GM10248 (cell line): ENCODE measurements around the gene TANGO2.

Source experiments
- CTCF ChIA-PET: fragments of 300-600 bp; sonication (Branson Sonifier 250); formaldehyde crosslinking; extraction: SDS; loops from one replicate; lab custom pipeline; 2021; ENCODE audit warnings: antibody characterized with exemption; lab: Yijun Ruan, JAX
- POLR2A ChIA-PET: fragments of 350-650 bp; sonication (Branson Sonifier 250); formaldehyde crosslinking; extraction: SDS; loops from one replicate; lab custom pipeline; 2020; ENCODE audit warnings: antibody characterized with exemption; lab: Yijun Ruan, JAX
- DNase-seq: peaks from one replicate; pipeline ENCODE4 v3.0.0; 2012; ENCODE audit errors: extremely low spot score
- TF ChIP-seq, protein P1 (sequence below): IDR thresholded peaks from 2 replicates; pipeline ENCODE4 v1.5.1; 2012; ENCODE audit warnings: mild to moderate bottlenecking, low read depth; ENCODE audit errors: extremely low read depth, missing control alignments, control extremely low read depth

The TANGO2 gene

DNA sequence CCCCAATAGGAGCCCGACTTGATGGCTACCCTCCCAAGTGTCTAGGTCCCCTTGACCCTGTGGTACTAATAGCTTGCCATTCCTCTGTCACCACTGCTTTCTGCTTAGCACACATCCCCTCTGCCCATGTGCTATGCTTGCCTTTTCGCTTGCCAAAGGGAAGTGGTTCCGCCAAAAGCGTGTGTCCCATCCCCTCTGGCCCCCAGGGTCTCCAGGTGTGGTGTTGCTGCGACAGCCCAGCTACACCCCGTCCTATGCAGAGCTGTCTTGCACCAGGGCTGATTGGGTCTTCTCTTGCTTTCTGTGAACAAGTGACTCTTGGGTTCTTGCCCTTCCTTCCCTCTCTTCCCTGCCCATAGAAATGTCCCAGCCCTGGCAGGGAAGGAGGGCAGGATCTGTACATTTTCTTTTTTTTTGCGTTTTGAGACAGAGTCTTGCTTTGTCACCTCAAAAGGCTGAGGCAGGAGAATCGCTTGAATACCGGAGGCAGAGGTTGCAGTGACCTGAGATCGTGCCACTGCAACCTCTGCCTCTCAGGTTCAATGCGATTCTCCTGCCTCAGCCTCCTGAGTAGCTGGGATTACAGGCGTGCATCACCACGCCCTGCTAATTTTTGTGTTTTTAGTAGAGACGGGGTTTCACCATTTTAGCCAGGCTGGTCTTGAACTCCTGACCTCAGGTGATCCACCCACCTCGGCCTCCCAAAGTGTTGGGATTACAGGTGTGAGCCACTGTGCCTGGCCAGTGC lies 3.9 kb downstream of the TANGO2 start:
- ChIA-PET CTCF (interaction anchor here (1.6 kb wide), 1 partner anchor 11 kb away, joined by 5 read pairs; no protein-coding TSS in a partner anchor), POLR2A (interaction anchor here (0.5 kb wide), 1 partner anchor 86 kb away, joined by 3 read pairs; no protein-coding TSS in a partner anchor)
- TF ChIP-seq, protein P1, sequence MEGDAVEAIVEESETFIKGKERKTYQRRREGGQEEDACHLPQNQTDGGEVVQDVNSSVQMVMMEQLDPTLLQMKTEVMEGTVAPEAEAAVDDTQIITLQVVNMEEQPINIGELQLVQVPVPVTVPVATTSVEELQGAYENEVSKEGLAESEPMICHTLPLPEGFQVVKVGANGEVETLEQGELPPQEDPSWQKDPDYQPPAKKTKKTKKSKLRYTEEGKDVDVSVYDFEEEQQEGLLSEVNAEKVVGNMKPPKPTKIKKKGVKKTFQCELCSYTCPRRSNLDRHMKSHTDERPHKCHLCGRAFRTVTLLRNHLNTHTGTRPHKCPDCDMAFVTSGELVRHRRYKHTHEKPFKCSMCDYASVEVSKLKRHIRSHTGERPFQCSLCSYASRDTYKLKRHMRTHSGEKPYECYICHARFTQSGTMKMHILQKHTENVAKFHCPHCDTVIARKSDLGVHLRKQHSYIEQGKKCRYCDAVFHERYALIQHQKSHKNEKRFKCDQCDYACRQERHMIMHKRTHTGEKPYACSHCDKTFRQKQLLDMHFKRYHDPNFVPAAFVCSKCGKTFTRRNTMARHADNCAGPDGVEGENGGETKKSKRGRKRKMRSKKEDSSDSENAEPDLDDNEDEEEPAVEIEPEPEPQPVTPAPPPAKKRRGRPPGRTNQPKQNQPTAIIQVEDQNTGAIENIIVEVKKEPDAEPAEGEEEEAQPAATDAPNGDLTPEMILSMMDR = no peak
- DNase-seq = no peak

DNA sequence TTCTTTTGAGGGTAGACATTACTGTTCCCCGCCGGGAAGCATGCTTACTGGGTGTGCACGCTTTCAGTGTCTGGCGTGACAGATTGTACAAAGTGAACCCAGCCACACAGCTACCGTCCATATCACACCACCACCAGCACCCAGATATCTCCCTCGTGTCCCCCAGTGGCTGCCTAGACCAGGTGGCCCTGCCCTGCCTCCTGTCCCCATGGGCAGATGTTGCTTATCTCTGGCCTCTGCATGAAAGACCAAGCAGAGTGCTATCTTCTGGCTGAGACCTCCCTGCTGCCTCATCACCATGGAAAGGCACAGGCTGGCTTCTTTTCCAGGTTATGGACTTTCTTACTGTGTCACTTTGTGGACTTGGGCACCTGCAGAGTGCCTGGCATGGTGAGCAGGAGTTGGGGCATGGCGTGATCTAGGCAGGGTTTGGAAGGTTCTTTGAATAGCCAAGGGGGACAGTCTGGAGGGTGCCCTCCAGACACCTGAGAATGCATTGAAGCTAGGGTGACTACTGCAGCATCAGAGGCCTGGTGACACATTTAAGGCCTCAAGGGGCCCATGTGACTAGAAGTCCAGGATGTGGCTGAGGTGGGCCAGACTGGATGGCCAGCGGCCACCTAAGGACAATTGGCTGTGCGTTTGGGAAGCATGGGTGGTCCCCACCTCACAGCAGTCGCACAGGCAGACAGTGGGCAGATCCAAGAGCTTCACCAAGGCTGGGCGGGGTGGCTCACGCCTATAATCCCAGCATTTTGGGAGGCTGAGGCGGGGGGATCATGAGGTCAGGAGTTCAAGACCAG lies 4.7 kb downstream of the TANGO2 start:
- CTCF ChIA-PET = interaction anchor here (0.7 kb wide), 1 partner anchor 41 kb away, joined by 3 read pairs; no protein-coding TSS in a partner anchor
- POLR2A ChIA-PET = interaction anchor here (1.1 kb wide), 1 partner anchor 14 kb away, joined by 3 read pairs; no protein-coding TSS in a partner anchor
- no peak for DNase-seq
- TF ChIP-seq, protein P1 = no peak

DNA sequence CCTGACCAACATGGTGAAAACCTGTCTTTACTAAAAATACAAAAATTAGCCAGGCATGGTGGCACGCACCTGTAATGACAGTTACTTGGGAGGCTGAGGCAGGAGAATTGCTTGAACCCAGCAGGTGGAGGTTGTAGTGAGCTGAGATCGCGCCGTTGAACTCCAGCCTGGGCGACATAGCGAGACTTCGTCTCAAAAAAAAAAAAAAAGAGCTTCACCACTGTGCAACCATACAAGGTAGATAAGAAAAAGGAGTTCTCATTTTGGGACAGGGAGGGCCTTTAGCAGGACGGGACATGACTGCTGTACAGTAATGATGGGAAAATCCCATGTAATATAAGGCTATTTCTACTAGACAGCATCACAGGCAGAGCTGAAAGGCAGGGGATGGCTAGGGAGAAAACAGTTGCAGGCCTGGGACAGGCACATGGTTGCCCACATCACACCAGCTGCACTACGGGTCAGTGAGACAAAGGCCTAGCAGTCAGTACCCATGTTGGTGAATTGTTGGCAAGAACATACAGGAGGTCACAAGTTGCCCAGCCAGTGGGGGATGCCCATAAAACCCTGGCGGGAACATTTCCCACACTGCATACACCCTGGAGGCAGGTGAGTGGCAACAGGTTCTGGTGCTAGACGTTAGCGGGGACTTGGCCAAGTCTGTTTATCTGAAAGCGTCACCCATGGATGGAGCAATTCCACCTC lies 5.4 kb downstream of the TANGO2 start:
- DNase-seq = no peak
- TF ChIP-seq, protein P1 = no peak
- ChIA-PET POLR2A (interaction anchor here (1.1 kb wide), 1 partner anchor 15 kb away, joined by 3 read pairs; no protein-coding TSS in a partner anchor), CTCF (interaction anchor here (0.7 to 1.0 kb wide), 2 partner anchors 15 to 42 kb away, joined by 3 read pairs; no protein-coding TSS in a partner anchor)

DNA sequence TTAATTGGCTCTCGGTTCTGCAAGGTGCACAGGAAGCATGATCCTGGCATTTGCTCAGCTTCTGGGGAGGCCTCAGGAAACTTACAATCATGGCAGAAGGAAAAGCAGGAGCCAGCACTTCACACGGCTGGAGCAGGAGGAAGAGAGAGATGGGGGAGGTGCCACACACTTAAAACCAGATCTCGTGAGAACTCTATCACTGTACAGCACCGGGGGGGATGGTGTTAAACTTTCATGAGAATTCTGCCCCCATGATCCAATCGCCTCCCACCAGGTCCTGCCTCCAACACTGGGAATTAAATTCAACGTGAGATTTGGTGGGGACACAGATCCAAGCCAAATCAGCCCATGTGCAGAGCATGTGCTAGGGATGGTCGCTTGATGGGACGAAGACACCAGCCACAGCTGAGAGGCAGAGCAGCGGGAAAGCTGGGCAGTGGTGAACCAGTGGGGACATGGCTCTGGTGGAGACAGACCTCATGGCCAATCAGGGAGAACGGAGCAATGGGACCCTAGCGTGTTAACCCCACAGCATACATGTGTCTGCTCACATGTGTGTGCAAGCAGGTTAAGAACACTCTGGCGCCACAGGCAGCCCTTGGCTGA lies 6.2 kb downstream of the TANGO2 start:
- TF ChIP-seq, protein P1 = no peak
- ChIA-PET CTCF (interaction anchor here (1.0 to 1.7 kb wide), 2 partner anchors 16 to 56 kb away, joined by 3 to 4 read pairs; no protein-coding TSS in a partner anchor), POLR2A (interaction anchor here (1.1 kb wide), 1 partner anchor 15 kb away, joined by 3 read pairs; no protein-coding TSS in a partner anchor)
- no peak for DNase-seq

DNA sequence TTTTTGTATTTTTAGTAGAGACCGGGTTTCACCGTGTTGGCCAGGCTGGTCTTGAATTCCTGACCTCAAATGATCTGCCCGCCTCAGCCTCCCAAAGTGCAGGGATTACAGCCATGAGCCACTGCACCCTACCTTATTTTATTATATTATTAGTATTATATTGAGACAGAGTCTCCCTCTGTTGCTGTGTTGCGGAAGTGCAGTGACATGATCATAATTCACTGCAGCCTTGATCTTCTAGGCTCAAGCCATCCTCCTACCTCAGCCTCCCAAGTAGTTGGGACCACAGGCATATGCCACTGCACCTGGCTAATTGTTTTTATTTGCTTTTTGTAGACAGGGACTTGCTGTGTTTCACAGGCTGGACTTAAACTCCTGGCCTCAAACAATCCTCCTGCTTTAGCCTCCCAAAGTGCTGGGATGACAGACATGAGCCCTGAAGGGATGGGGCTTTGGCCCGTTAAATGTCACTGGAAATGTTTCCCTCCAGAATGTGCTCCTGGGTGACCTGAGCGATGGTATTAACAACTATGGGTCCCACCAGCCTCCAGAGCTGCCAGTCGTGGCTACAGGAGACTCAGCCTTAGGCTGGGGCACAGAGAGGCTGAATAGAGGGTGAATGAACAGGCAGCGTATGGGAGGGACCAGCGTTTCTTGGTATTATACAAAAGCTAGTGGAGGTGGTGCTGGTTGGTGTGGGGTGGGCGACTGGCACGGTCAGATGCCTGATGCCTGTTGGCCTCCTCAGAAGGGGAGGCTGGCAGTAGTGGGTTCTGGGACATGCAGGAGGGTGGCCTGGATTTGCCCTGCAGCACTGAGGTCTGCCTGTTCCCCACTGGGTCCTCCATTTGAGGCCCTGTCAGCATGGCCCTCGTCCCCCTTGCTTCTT lies 7.3 kb downstream of the TANGO2 start:
- CTCF ChIA-PET = interaction anchor here (1.0 to 1.7 kb wide), 2 partner anchors 13 to 57 kb away, joined by 3 to 4 read pairs; no protein-coding TSS in a partner anchor
- POLR2A ChIA-PET = no interaction called here
- TF ChIP-seq, protein P1 = peak; percentile 22
- no peak for DNase-seq
